T47D (cell line): ENCODE results near the gene STRN3.
"Not testable (repeated sequence)": the region's sequence is repeated elsewhere in the genome, so short reads cannot be mapped to it uniquely, and the experiment has no call there.

Experiments
- DNase-seq, 2 experiments: peaks; one replicate each; pipeline versions ENCODE4 v3.0.0 to v3.0.0-alpha.2; 2011 to 2012; ENCODE audit warnings: low read depth in 1 of 2, low spot score in 1 of 2
- JUND ChIP-seq: IDR thresholded peaks from 2 replicates; pipeline ENCODE4 v1.6.1; 2012; ENCODE audit warnings: low read depth
- in situ Hi-C: cut with HindIII; loops from 2 replicates; pipeline ENCODE4 v1.10.0; 2016; ENCODE audit warnings: low sequenced_read_pairs, low pct_unique_long_range_greater_than_20kb

STRN3 gene

DNA sequence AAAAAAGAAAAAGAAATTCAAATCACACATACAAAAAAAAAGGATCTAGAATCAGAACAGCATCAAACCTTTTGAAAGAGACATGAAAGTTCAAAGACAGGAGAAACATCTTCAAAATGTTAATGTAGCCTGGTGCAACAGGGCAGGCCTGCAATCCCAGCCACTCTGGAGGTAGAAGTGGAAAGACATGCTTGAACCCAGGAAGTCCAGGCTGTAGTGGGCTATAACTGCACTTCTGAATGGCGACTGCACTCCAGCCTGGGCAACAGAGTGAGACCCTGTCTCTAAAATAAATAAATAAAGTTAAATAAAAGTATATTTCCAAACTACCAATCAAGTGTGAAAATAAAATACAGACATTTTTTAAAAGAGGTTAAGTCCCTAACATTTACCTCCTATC, 19.5 kb downstream of the STRN3 start:
- in situ Hi-C loops: no loop called here
- no peak for TF ChIP-seq JUND

DNA sequence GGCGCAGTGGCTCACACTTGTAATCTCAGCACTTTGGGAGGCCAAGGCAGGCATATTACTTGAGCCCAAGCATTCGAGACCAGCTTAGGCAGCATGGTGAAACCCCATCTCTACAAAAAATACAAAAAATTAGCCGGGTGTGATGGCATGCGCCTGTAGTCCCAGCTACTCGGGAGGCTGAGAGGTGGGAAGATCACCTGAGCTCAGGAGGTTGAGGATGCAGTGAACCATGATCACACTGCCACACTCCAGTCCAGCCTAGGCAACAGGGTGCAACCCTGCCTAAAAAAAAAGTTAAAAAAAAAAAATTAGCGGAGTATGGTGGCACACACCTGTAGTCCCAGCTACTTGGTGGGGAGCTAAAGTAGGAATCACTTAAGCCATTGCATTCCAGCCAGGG, 22.2 kb downstream of the STRN3 start:
- DNase-seq, in situ Hi-C loops: not testable (repeated sequence)

More for the DNA sequence above, 19.5 kb downstream of the STRN3 start:
- no peak for DNase-seq

DNA sequence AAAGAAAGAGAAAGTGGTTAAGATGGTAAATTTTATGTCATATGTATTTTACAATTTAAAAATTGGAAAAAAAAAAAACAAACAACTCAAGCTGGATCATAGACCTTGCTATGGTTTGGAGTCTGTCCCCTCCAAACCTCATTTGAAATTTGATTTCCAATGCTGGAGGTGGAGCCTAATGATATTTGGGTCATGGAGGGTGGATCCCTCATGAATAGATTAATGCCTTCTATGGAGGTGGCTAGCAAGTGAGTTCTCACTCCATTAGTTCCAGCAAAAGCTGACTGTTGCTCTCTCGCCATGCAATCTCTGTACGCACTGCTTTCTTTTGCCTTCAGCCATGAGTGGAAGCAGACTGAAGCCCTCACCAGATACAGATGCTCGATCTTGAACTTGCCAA, 22.9 kb downstream of the STRN3 start:
- in situ Hi-C loops: no loop called here
- DNase-seq: no peak
- TF ChIP-seq JUND: no peak

DNA sequence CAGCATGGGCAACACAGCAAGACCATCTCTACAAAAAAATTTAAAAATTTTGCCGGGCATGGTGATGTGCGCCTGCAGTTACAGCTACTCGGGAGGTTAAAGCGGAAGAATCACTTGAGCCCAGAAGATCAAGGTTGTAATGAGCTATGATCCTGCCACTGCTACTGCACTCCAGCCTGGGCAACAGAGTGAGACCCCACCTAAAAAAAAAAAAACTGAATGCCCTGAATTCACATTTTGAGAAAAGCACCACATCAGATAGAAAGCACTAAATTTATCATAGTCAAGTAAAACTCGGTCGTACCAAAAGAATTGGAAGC, 24.9 kb downstream of the STRN3 start:
- TF ChIP-seq JUND: no peak
- in situ Hi-C loops: no loop called here
- DNase-seq: no peak

DNA sequence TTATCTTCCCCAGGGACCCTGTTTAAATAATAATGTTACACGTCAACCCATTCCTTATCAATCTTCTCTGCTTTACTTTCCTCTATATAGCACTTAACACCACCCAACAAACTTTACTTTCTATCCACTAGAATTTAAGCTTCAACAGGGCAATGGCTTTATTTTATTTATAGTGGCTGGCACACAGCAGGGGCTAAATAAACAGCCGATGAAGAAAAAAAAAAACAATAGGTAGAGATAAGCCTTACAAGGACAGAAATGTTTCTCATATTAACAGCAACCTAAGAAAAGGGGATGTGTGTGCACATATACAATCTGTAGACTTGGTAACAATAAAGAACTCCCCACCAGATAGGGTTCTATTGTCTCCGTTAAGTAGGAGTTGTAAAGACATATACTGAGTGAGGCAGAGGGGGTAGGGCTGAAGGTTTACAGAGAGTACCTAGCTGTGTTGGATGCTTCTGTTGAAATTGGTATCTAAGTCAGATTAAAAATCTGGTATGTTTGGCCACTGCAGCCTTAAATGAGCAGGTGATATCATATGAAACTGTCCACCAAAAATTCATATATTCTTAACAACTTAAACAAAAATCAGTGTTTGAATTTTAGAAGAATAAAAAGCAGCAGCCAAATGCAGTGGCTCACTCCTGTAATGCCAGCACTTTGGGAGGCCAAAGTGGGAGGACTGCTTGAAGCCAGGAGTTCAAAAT, 25.4 kb downstream of the STRN3 start:
- no peak for TF ChIP-seq JUND
- no peak for DNase-seq
- in situ Hi-C loops: no loop called here

DNA sequence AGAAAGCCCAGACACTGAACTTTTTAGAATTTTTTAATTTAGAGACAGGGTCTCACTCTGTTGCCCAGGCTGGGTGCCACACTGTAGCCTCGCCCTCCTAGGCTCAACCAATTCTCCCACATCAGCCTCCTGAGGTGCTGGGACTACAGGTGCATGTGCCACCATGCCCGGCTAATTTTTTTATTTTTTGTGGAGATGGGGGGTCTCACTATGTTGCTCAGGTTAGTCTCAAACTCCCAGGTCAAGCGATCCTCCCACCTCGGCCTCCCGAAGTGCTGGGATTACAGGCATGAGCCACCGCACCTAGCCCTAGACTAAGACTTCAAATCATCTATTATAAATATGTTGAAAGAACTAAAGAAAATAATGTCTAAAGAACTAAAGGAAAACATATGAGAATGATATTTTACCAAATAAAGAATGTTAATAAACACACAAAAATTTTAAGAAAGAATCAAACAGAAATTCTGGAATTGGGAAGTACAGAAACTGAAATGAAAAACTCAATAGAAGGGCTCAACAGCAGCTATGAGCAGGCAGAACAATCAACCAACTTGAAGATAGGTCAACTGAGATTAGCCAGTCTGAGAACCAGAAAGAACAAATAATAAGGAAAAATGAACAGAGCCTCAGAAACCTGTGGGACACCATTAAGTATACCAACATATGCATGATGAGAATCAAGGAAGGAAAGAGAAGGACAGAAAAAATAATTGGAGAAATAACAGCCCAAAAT, 27.0 kb downstream of the STRN3 start:
- in situ Hi-C loops: no loop called here
- DNase-seq: no peak
- no peak for TF ChIP-seq JUND

DNA sequence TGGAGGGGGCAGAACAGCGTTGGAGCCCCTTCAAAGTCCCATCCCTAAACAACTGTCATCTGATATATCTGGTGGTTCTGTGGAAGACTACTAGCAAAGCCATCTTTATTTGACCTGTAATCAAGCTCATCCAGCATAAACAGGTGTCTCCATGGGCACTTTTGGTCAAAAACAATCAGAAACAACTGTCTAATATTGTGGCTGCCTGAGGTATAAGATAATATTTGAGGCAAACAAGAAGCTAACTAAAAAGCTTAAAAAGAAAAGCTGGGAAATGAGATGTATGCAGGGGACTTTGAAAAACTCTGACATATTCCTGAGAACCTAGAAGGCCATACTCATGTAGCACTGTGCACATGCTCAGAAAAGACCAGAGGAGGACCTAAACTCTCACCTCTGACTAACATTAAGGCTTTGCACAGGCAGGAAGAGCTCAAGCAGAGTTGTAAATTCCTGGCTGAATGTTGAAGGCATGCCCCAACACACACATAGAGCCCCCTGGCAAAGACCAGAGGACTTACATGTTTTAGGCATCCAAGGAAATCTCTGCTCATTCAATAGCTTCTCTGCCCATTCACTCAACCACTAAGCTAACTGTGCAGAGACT, 28.0 kb downstream of the STRN3 start:
- DNase-seq: no peak
- no peak for TF ChIP-seq JUND
- in situ Hi-C loops: no loop called here

DNA sequence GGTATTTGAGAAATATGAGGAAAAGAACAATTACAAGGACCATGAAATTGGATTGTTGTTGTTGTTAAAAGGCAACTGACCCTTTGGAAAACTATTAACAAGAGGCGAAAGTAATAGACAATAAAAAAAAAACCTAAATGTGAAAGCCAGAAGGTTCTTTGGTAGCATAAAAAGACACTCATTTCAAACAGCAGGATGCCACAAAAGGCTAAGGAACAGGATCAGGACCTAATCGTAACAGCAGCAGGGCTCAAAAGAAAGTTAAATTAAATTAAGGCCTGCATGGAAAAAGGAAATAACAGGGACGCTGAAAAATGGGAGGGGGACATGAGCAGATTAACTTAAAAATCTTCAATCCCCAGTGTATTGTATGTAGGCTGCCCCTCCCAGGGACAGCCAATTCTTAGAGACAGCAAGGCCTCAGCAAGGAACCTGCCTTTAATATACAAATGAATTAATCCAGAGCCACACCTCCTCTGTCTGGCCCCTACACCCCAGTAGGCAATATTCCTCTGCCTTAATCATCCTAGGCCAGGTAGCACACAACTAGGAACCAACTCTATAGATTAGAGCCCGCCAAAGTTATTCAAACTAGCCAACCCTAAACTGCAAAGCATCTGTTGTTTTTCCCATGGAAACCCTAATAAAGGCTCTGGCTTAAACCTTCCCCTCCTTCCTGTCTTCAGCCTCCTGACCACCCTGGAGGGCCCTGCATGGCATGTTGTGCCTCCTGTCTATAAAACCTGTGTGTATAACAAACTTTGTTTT, 29.1 kb downstream of the STRN3 start:
- no peak for TF ChIP-seq JUND
- no peak for DNase-seq
- in situ Hi-C loops: no loop called here

DNA sequence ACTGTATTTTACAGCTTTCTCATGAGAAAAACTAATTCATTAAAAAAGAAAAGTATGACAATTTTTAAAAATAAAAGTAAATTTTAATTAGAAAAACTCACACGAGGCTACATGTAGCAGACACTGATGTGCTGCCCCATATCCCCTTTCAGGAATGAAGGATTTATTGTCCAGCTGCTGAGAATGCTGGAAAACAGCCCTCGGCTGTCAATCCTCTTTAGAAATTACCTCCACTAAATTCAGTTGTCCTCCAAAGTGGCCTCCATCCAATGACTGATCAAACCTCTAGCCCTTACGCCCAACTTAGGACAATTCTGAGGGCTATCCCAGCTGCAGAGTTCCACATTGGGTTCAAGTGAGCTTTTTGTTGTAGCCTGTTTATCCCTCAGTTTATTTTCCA, 30.5 kb downstream of the STRN3 start:
- TF ChIP-seq JUND: no peak
- no peak for DNase-seq
- in situ Hi-C loops: no loop called here

DNA sequence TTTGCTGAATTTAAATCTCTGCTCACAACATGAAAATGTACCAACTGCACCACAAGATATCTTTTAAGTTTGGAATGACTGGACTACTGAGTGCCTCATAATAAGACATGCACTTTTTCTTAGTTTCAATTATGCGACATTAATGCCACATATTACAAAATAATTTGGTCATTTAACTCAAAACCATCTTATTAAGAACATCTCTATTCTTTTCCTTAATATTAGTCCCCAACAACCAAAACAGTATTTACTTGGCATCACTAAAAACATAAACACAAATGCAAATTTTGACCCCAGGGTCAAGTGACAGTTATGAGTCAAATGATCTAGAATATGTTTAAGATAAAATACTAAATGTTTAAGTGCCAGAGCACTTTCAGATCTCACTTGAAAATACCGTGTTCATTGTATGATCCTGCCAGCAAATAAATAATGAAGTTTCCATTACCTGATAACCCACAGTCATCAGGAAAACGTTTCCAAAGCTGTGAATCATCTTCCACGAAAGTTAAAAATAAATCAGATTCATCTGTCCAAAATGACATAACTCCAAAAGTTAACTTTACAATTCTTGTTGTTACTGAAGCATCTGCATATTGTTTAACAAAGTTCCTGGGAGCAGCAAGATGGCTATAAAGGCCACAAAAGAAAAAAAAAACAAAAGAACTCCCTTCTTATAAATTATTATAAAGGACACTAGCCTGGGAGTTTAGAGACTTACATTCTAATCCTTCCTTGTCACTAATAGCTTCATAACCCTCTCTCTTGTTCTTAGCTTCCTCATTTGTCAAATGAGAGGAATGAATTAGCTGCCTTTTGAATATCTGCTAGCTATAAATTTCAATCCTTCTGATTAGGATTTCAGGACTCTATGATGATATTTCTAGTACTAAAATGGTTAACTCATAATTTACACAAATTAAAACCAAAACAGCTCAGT, 31.2 kb downstream of the STRN3 start:
- no peak for DNase-seq
- no peak for TF ChIP-seq JUND
- in situ Hi-C loops: no loop called here

DNA sequence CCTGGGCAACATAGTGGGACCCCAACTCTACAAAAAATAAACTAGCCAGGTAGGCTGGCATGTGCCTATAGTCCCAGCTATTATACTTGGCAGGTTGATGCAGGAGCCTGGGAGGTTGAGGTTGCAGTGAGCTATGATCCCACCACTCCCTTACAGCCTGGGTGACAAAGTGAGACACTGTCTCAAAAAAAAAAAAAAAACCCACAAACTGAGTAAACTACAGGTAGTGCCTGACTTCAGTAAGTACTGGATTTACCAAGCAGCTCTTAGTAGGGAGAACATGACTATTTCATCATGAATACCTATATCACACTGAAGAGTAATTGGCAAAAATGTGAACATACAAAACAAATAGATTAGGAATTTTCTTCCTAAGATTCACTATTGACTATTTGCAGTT, 33.1 kb downstream of the STRN3 start:
- in situ Hi-C loops: no loop called here
- no peak for DNase-seq
- no peak for TF ChIP-seq JUND

DNA sequence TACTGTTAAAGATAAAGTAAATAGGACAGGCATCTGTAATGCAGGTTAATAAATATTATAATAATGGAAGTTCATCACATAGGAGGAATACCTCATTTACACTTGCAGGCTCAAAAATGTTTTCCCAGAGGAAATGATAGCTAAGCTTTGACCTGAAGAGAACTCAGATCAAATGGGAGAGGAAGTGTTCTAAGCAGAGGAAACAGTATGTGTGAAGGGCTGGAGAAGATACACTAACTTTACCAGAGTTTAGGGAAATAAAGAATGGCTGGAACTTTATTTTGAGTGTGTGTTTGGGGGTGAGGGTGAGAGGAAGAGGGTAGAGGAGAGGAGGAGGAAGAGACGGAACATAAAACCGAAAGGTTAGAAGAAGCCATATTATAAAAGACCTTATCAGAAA, 34.8 kb downstream of the STRN3 start:
- TF ChIP-seq JUND: no peak
- in situ Hi-C loops: no loop called here
- DNase-seq: no peak
